Endothelial cell of umbilical vein (primary cell): ENCODE results near the gene PARP16. TPM values are rescaled to one million over a fixed set of nuclear protein-coding genes. Genes with fewer than 3 reads are reported as not detected.

Experiments used
- BruUV-seq: library from RNA; stranded (reverse); fragments of 400-500 nt; replicated peaks from 2 replicates; lab custom pipeline; 2021; lab: Mats Ljungman, UMichigan
- CTCF ChIA-PET: fragments of 300-600, 350-600 bp; sonication (Branson Sonifier 250); formaldehyde crosslinking; loops from one replicate; lab custom pipeline; 2021; ENCODE audit warnings: antibody characterized with exemption, inconsistent platforms; lab: Charles Lee
- POLR2A ChIA-PET: fragments of 300-600, 350-600 bp; sonication (Branson Sonifier 250); formaldehyde crosslinking; loops from one replicate; lab custom pipeline; 2021; ENCODE audit warnings: antibody characterized with exemption, inconsistent platforms; lab: Charles Lee
- DNase-seq: peaks from one replicate; pipeline ENCODE4 v3.0.0-alpha.2; 2011; ENCODE audit warnings: low read depth, low spot score
- FAIRE-seq: peaks from 2 replicates; lab custom pipeline; 2011; peaks lifted over from hg19 to GRCh38; lab: Jason Lieb, UNC
- H2AFZ ChIP-seq: 2 replicates; pipeline ENCODE4 v1.6.0; 2012; ENCODE audit warnings: low read depth, low read length, control low read depth, inconsistent platforms
- H3K27ac ChIP-seq: 2 replicates; pipeline ENCODE4 v1.5.1; 2011; ENCODE audit warnings: low read depth, mild to moderate bottlenecking, control low read depth, low read length, moderate library complexity; ENCODE audit not compliant: insufficient read depth
- H3K27me3 ChIP-seq, 2 experiments: 2 replicates each; pipeline versions ENCODE4 v1.6.0 to v1.6.1; 2011; ENCODE audit warnings: low read length in 2 of 2, mixed read lengths in 1 of 2; ENCODE audit not compliant: control insufficient read depth in 2 of 2, insufficient read depth in 2 of 2
- H3K36me3 ChIP-seq, 2 experiments: 2 replicates in 1 of 2; 3 replicates in 1 of 2; pipeline ENCODE4 v1.5.1; 2011; ENCODE audit warnings: low read length in 2 of 2, mild to moderate bottlenecking in 1 of 2, moderate library complexity in 1 of 2; ENCODE audit not compliant: control insufficient read depth in 2 of 2, insufficient read depth in 2 of 2; ENCODE audit errors: extremely low read depth in 1 of 2
- H3K4me1 ChIP-seq: 3 replicates; pipeline ENCODE4 v1.5.1; 2011; ENCODE audit warnings: mild to moderate bottlenecking, low read length; ENCODE audit not compliant: control insufficient read depth, insufficient read depth; ENCODE audit errors: extremely low read depth
- H3K4me2 ChIP-seq: 2 replicates; pipeline ENCODE4 v1.6.1; 2011; ENCODE audit warnings: low read length, control low read depth, mixed read lengths; ENCODE audit not compliant: insufficient read depth
- H3K4me3 ChIP-seq, 3 experiments: fragments of 200-600 bp in 1 of 3; sonication (generic), shearing (Covaris generic) in 1 of 3; replicated peaks in 1 of 3; 2 replicates each; pipeline ENCODE4 v1.5.1; 2011 to 2016; ENCODE audit warnings: control low read depth in 3 of 3, low read length in 3 of 3, mild to moderate bottlenecking in 2 of 3, inconsistent platforms in 1 of 3, low read depth in 1 of 3, moderate library complexity in 1 of 3; ENCODE audit not compliant: insufficient read depth in 1 of 3
- H3K79me2 ChIP-seq: 2 replicates; pipeline ENCODE4 v1.6.0; 2012; ENCODE audit warnings: low read length, inconsistent platforms; ENCODE audit not compliant: control insufficient read depth, insufficient read depth
- H3K9ac ChIP-seq: replicated peaks from 2 replicates; pipeline ENCODE3; 2011; ENCODE audit warnings: low read length, control low read depth; ENCODE audit not compliant: insufficient read depth; ENCODE audit errors: extremely low read depth
- H3K9me1 ChIP-seq: replicated peaks from 3 replicates; pipeline ENCODE4 v1.6.0; 2011; ENCODE audit warnings: mild to moderate bottlenecking, low read length; ENCODE audit not compliant: control insufficient read depth, insufficient read depth; ENCODE audit errors: extremely low read depth
- H3K9me3 ChIP-seq: replicated peaks from 2 replicates; pipeline ENCODE4 v1.5.1; 2012; ENCODE audit warnings: low read length, inconsistent platforms; ENCODE audit not compliant: control insufficient read depth, insufficient read depth
- H4K20me1 ChIP-seq: replicated peaks from 2 replicates; pipeline ENCODE3; 2011; ENCODE audit warnings: mild to moderate bottlenecking, low read length; ENCODE audit not compliant: control insufficient read depth, insufficient read depth; ENCODE audit errors: extremely low read depth
- CTCF ChIP-seq, 2 donors: IDR thresholded peaks; 1 replicate in 1 of 2; 2 replicates in 1 of 2; pipeline ENCODE4 v1.5.1; 2011; ENCODE audit warnings: low read length in 2 of 2, mild to moderate bottlenecking in 2 of 2, moderate library complexity in 2 of 2, control low read depth in 1 of 2, inconsistent platforms in 1 of 2, low read depth in 1 of 2; ENCODE audit not compliant: insufficient read depth in 1 of 2; ENCODE audit errors: extremely low read depth in 1 of 2
- EZH2 ChIP-seq: IDR thresholded peaks from 2 replicates; pipeline ENCODE4 v1.6.1; 2012; ENCODE audit warnings: borderline replicate concordance, low read depth, mild to moderate bottlenecking, moderate library complexity, low read length, inconsistent platforms; ENCODE audit not compliant: severe bottlenecking
- FOS ChIP-seq: IDR thresholded peaks from 2 replicates; pipeline ENCODE4 v1.6.1; 2011; ENCODE audit warnings: mild to moderate bottlenecking, low read length, moderate library complexity, borderline replicate concordance; ENCODE audit not compliant: insufficient read depth
- GATA2 ChIP-seq: IDR thresholded peaks from 2 replicates; pipeline ENCODE4 v1.7.0; 2011; ENCODE audit warnings: low read depth, mild to moderate bottlenecking, moderate library complexity, mixed read lengths, low read length; ENCODE audit not compliant: insufficient read length, insufficient read depth
- JUN ChIP-seq: IDR thresholded peaks from 2 replicates; pipeline ENCODE4 v1.6.1; 2011; ENCODE audit warnings: borderline replicate concordance, low read depth; ENCODE audit not compliant: insufficient read length, insufficient read depth
- MAX ChIP-seq: IDR thresholded peaks from 2 replicates; pipeline ENCODE4 v1.6.1; 2011; ENCODE audit not compliant: insufficient read depth, insufficient read length
- MYC ChIP-seq: IDR thresholded peaks from one replicate; pipeline ENCODE4 v1.6.1; 2011; ENCODE audit warnings: mild to moderate bottlenecking, low read depth, low read length
- POLR2A ChIP-seq: IDR thresholded peaks from 2 replicates; pipeline ENCODE4 v1.6.1; 2012; ENCODE audit warnings: low read depth, mild to moderate bottlenecking, control low read depth, low read length
- POLR2AphosphoS5 ChIP-seq: IDR thresholded peaks from 2 replicates; pipeline ENCODE4 v1.6.1; 2012; ENCODE audit warnings: low read depth, mild to moderate bottlenecking, control low read depth, low read length, moderate library complexity; ENCODE audit not compliant: insufficient read depth
- dilution Hi-C: fragments of 300-500 bp; cut with MboI; formaldehyde crosslinking; loops from one replicate; pipeline ENCODE4 v1.15.0; 2019; ENCODE audit warnings: low sequenced_read_pairs; ENCODE audit not compliant: extremely low pct_ligation_motif_present
- intact Hi-C: fragments of 100-400 bp; cut with micrococcal nuclease; formaldehyde crosslinking; loops from one replicate; pipeline ENCODE4 v1.10.0; 2022
- polyA plus RNA-seq, 4 experiments: library from polyadenylated mRNA; depleted of rRNA in 3 of 4; stranded (reverse) in 3 of 4; unstranded in 1 of 4; fragments of >200 nt; gene quantifications; 2 replicates each; pipeline versions ENCODE4 v1.2.1 to v1.2.3, GENCODE V29; 2011 to 2012; ENCODE audit warnings: missing spikeins in 1 of 4
- total RNA-seq: library from RNA; stranded (reverse); gene quantifications from 2 replicates; pipeline ENCODE4 v1.2.3, GENCODE V29; 2021

PARP16 gene
- total and polyA plus RNA-seq, 2 donors (not counting 3 experiments of a cell fraction or from before 2014, with no cell fraction given): 3.9 to 6.3 TPM

- no peak overlapping the region for H3K9ac ChIP-seq
- no TSS peak for BruUV-seq
- no peaks in the 10 kb centered on the region for H3K4me1 ChIP-seq
- H3K9me1 ChIP-seq: no peaks in the 10 kb centered on the region
- H3K27me3 ChIP-seq: no peaks in the 10 kb centered on the region
- no peak overlapping the region for H3K4me2 ChIP-seq
- H4K20me1 ChIP-seq: no peaks in the 10 kb centered on the region
- H3K79me2 ChIP-seq: no peaks in the 10 kb centered on the region
- intact Hi-C loops (no loop called here), dilution Hi-C loops (no loop called here)
- POLR2A ChIA-PET: no interaction called here
- DNase-seq: no peak
- H3K36me3 ChIP-seq: no peaks in the 10 kb centered on the region
- FAIRE-seq: no peak
- H3K27ac ChIP-seq: no peak overlapping the region
- CTCF ChIA-PET: interaction anchor here (1.1 to 1.3 kb wide), 2 partner anchors 11 to 88 kb away, joined by 3 to 6 read pairs; no protein-coding TSS in a partner anchor
- no peaks in the 10 kb centered on the region for H3K9me3 ChIP-seq
- TF ChIP-seq POLR2AphosphoS5 (no peak), MAX (no peak), POLR2A (no peak), MYC (no peak), CTCF (IDR thresholded peaks at IDR 0.05; ENCODE audit: extremely low read depth in 1 of 2, insufficient read depth in 1 of 2, low read depth in 1 of 2, low read length in 2 of 2) (no peak), JUN (no peak), EZH2 (no peak), GATA2 (no peak), FOS (no peak)
- no peak overlapping the region for H3K4me3 ChIP-seq
- H2AFZ ChIP-seq: no peak overlapping the region
Observed at GRCh38 chr15:65275104-65275727, 11.5 kb downstream of the PARP16 start.
